Kidney (tissue), 14 donors: ENCODE results near the gene KDR. TPM values are rescaled to one million over a fixed set of nuclear protein-coding genes. Genes with fewer than 3 reads are reported as not detected.

Experiments
- DNase-seq, 5 donors: peaks; one replicate each; pipeline ENCODE4 v3.0.0-alpha.2; 2013 to 2020
- FAIRE-seq: peaks from 2 replicates; lab custom pipeline; 2012; peaks lifted over from hg19 to GRCh38; lab: Jason Lieb, UNC
- H3K27ac ChIP-seq, 2 donors: one replicate each; pipeline ENCODE4 v1.7.0; 2013; ENCODE audit warnings: low read depth in 2 of 2, low read length in 2 of 2, inconsistent platforms in 1 of 2
- H3K27me3 ChIP-seq: one replicate; pipeline ENCODE4 v1.7.1; 2013; ENCODE audit warnings: low read length, inconsistent platforms; ENCODE audit not compliant: control insufficient read depth, insufficient read depth
- H3K36me3 ChIP-seq, 3 donors: one replicate each; pipeline versions ENCODE4 v1.7.0 to v1.7.1; 2013; ENCODE audit warnings: low read length in 3 of 3, control low read depth in 1 of 3, inconsistent platforms in 1 of 3; ENCODE audit not compliant: insufficient read depth in 3 of 3, control insufficient read depth in 2 of 3
- H3K4me1 ChIP-seq, 3 donors: one replicate each; pipeline versions ENCODE4 v1.7.0 to v1.7.1; 2013; ENCODE audit warnings: low read length in 3 of 3, inconsistent platforms in 1 of 3, low read depth in 1 of 3; ENCODE audit not compliant: control insufficient read depth in 2 of 3, insufficient read depth in 2 of 3
- H3K4me3 ChIP-seq, 3 donors: one replicate each; pipeline versions ENCODE4 v1.7.0 to v1.8.1; 2013; ENCODE audit warnings: low read length in 3 of 3, control low read depth in 1 of 3, inconsistent platforms in 1 of 3
- H3K9ac ChIP-seq, 3 donors: one replicate each; pipeline versions ENCODE4 v1.7.0 to v1.7.1; 2013; ENCODE audit warnings: low read length in 3 of 3, control low read depth in 1 of 3, inconsistent platforms in 1 of 3
- H3K9me3 ChIP-seq, 3 donors: one replicate each; pipeline versions ENCODE4 v1.7.0 to v1.7.1; 2013; ENCODE audit warnings: low read length in 3 of 3, control low read depth in 1 of 3, inconsistent platforms in 1 of 3; ENCODE audit not compliant: control insufficient read depth in 2 of 3, insufficient read depth in 1 of 3
- CTCF ChIP-seq: IDR thresholded peaks from 3 replicates; pipeline ENCODE4 v1.5.1; 2012; ENCODE audit warnings: mild to moderate bottlenecking, moderate library complexity, borderline replicate concordance; ENCODE audit not compliant: insufficient read depth; ENCODE audit errors: extremely low read depth
- intact Hi-C: fragments of 100-400 bp; cut with DNase I; formaldehyde crosslinking; loops from one replicate; pipeline ENCODE4 v1.11.1; 2022
- polyA plus RNA-seq: library from polyadenylated mRNA; stranded (reverse); fragments of 350-450 nt; fragmentation: Illumina TruSeq; extraction: RNeasy Lipid Tissue Mini Kit (QIAGEN cat#74804); gene quantifications from one replicate; pipeline ENCODE4 v1.2.3, GENCODE V29; 2014; ENCODE audit warnings: low read depth, low replicate concordance; ENCODE audit not compliant: insufficient read depth
- total RNA-seq: library from RNA; stranded (reverse); fragmentation: NEBNext Ultra II Directional; extraction: Animal tissue kit (Norgen Biotek cat#: 25700); gene quantifications from one replicate; pipeline ENCODE4 v1.2.1, GENCODE V29; 2021
- donor health status: control.
- donor health status: control.
- donor health status: control.
- donor health status: control.
- donor health status: control.
- donor health status: DM: yes; HTN: yes; CAD: no.
- donor health status: Normal renal cell carcinoma (clear cell type).

KDR gene
- total and polyA plus RNA-seq, 2 donors from 2014 or later = 20.4 to 28.8 TPM

GRCh38 chr4:55122235-55122634 lies 3.2 kb downstream of the KDR start:
- Histone ChIP-seq H3K4me3 (peak overlapping the region in 1 of 3 donors; percentile 42), H3K4me1 (no peaks in the 10 kb centered on the region), H3K27ac (peak overlapping the region; percentile 20 to 35), H3K27me3 (peaks cover 7% of the 10 kb centered on the region), H3K9ac (peak overlapping the region in 1 of 3 donors; percentile 8), H3K36me3 (no peaks in the 10 kb centered on the region), H3K9me3 (no peaks in the 10 kb centered on the region)
- DNase-seq (no peak), FAIRE-seq (no peak)
- no peak for TF ChIP-seq CTCF
- intact Hi-C loops = no loop called here

GRCh38 chr4:55121246-55121645 lies 4.1 kb downstream of the KDR start:
- Histone ChIP-seq H3K4me1 (peaks cover 0 to 2% (median 0%) of the 10 kb centered on the region in 3 donors), H3K36me3 (no peaks in the 10 kb centered on the region), H3K27me3 (peaks cover 6% of the 10 kb centered on the region), H3K9ac (no peak overlapping the region), H3K4me3 (no peak overlapping the region), H3K9me3 (no peaks in the 10 kb centered on the region), H3K27ac (no peak overlapping the region)
- DNase-seq = peak in 1 of 5 donors; percentile 27
- no peak for TF ChIP-seq CTCF
- no peak for FAIRE-seq
- intact Hi-C loops = no loop called here

- intact Hi-C loops = no loop called here
- Histone ChIP-seq H3K9me3 (no peaks in the 10 kb centered on the region), H3K27ac (peak overlapping the region in 1 of 2 donors; percentile 29), H3K4me3 (no peak overlapping the region), H3K4me1 (peaks cover 0 to 2% (median 0%) of the 10 kb centered on the region in 3 donors), H3K27me3 (no peaks in the 10 kb centered on the region), H3K36me3 (no peaks in the 10 kb centered on the region), H3K9ac (no peak overlapping the region)
- TF ChIP-seq CTCF = no peak
- FAIRE-seq = no peak
- no peak for DNase-seq
These were observed 7.0 kb downstream of the KDR start for GRCh38 chr4:55118397-55118796.

- Histone ChIP-seq H3K9me3 (no peaks in the 10 kb centered on the region), H3K9ac (no peak overlapping the region), H3K27ac (no peak overlapping the region), H3K27me3 (no peaks in the 10 kb centered on the region), H3K36me3 (no peaks in the 10 kb centered on the region), H3K4me3 (no peak overlapping the region), H3K4me1 (peaks cover 0 to 2% (median 0%) of the 10 kb centered on the region in 3 donors)
- DNase-seq (no peak), FAIRE-seq (no peak)
- no peak for TF ChIP-seq CTCF
- intact Hi-C loops = no loop called here
These were observed 7.9 kb downstream of the KDR start for GRCh38 chr4:55117511-55117910.
